ENCODE measurements around the gene SLC12A1.

Gene SLC12A1

DNA sequence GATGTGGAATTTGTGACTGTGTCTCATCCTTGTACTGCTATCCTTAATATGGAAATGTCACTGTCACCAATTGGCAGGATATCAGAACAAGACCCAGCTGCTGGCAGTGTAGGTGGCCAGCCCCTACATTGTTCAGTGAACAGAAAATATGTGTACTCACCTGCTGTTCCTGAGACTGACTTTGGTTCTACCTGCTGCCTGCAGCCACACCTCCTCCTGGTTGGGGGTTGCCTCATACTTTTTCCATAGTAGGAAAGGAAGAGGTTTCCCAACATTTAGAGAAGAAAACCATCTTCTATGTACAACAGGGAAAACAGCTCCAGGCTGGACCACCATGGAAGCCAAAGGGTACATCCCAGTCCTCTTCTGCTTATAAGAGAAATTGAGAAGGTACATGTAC is 35.9 kb downstream of the SLC12A1 start:
- no peak for DNase-seq (ENCODE audit: low read depth in 2 of 3, low spot score in 2 of 3)

DNA sequence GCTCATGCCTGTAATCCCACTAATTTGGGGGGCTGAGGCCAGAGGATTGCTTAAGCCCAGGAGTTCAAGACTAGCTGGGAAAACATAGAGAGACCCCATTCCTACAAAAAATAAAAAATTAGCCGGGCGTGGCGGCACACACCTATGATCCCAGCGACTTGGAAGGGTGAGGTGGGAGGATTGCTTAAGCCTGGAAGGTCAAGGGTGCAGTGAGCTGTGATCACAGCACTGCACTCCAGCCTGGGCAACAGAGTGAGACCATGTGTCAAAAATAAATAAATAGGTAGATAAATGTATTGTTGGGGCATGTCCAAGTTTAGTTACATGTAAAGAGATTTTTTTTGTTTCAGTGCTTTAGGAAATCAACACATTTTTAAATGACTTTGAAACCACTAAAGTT is 36.4 kb downstream of the SLC12A1 start:
- DNase-seq (ENCODE audit: low read depth in 2 of 3, low spot score in 2 of 3): no peak

DNA sequence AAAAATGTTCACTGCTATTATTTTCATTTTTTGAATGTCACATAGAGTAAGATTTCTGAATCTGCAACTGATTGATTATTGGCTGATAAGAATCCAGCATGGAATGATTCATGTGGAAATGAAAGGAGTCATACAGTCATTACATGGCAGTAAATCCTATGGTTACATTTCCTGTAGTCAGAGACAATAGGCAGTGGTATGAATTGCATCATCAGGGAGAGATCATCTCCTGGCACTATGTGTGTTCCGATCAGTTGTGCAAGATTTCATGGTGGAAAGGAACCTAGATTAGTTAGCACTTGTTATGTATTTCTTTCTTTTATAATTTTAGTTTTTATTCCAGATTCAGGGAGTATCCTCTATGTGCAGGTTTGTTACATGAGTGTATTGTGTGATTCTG is 38.8 kb downstream of the SLC12A1 start:
- no peak for DNase-seq (ENCODE audit: low read depth in 2 of 3, low spot score in 2 of 3)

DNA sequence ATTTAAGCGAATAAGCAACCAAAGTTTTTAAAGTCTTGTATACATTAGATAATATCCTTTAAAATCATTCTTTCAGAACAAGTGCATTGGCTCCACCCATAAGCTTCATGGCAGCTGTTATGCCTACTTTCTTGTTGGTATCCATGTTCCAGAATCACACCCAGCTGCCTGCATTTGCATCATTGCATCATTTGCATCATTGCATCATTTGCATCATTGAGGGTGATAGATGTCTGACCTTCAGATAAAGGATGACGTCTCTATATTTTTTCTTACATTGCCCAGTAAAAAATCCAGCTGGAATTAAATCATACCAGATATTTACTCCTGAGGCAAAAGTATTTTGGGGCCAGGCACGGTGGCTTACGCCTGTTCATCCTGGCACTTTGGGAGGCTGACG is 42.3 kb downstream of the SLC12A1 start:
- DNase-seq (ENCODE audit: low read depth in 2 of 3, low spot score in 2 of 3): no peak

DNA sequence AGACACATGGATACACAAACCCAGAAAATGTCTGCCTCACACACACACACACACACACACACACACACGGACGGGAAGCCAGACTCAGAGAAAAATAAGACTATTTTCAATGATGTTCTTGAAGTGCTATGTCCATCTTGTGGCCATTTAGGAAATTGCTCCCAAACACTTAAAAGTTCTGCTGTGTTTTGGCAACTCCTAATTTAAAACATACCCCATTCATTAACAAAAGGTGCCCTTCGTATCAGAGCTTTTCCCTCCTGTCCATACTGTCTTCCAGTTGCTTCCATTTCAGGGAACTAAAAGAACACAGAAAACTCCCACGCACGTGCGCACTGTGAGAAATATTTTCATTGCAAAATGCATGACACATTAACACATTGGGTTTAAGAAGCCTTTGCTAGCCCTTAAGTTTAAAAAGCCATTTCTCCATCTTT is 44.6 kb downstream of the SLC12A1 start:
- no peak for DNase-seq (ENCODE audit: low read depth in 2 of 3, low spot score in 2 of 3)

DNA sequence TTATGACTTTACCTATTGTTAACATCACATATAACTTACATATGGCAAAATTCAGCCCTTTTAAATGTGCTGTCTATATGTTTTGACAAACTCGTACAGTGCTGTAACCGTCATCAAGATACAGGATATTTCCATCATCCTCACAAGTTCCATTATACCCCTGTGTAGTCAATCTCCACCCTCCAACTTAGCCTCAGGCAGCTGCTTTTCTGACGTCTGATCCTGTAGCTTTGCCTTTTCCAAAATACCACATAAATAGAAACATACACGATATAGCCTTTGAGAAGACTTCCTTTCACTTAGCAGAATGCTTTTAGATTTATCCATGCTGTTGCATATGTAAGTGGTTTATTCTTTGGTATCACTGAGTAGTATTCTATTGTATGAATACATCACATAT is 47.1 kb downstream of the SLC12A1 start:
- no peak for DNase-seq (ENCODE audit: low read depth in 2 of 3, low spot score in 2 of 3)

DNA sequence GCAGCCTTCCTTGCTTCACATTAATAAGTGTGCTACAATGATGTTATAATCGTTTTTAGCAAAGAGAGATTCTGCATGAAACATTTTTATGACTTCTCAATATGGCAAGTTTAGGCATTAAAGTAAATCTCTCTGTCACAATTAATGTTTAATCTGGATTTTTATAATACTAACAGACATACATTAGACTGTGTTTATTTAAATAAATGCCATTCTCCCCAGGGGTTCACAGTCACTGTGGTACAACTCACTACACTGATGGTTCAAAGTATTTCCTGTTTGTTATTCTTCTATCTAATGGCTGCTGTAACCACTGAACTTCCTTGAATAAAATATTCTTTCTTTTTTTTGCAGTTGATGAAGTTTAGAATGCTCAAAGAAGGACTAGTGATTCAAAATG is 59.0 kb downstream of the SLC12A1 start:
- no peak for DNase-seq (ENCODE audit: low read depth in 2 of 3, low spot score in 2 of 3)

DNA sequence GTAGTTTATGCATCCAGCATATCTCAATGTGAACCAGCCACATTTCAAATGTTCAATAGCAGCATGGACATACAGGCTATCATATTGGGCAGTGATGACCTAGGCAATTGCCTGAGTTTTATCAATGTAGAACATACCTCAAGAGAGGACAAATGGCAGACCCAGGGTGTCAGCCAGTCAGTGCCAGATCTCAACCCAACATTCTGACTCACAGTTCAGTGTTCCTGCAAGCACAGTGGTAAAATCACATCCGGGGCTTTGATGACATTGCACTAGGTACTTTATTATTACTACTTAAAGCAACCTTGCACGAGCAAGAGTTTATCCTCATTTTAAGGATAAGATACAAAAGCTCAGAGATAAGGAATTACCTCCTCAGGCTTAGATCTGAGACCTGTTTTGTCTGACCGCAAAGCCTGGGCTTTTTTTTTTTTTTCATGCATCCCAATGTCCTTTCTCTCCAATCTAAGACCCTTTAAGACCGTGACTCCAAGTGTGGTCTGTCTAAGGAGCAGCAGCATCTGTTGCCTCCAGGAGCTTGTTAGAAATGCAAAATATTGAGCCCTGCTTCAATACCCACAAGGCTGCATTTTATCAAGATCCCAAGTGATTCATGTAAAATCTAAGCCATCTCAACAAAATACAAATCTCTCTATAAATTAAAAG is 60.1 kb downstream of the SLC12A1 start:
- DNase-seq (ENCODE audit: low read depth in 2 of 3, low spot score in 2 of 3): no peak

DNA sequence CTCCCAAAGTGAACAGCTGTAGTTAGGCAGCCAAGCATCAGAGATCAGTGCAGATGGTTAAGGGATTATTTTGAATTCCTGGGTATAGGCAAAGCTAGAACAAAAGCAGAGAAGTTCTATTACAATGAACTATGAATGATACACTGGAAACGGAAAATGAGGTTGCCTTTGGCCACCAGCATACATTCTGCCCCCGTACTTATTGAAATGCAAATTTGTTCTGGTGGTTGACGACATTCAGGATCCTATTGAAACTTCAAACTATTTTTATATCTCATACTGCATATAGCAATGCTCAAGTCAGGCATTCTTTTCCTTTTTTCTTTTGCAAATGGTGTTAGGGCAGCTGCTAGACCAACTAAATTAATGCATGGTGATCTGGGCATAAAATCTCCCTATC is 61.7 kb downstream of the SLC12A1 start:
- no peak for DNase-seq (ENCODE audit: low read depth in 2 of 3, low spot score in 2 of 3)

DNA sequence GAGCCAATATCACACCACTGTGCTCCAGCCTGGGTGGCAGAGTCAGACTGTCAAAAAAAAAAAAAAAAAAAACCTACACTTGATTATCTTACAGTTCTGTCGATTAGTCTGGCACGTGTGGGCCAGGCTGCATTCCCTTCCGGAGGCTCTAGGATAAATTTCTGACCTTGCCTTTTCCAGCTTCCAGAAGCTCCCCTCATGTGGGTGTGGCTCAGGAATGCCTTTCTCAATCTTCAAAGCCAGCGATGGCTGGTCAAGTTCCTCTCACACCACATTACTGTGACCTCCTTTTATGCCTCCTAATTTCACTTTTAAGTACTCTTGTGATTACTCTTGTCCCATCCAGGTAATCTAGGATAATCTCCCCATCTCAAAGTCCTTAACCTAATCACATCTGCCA is 66.9 kb downstream of the SLC12A1 start:
- DNase-seq (ENCODE audit: low read depth in 2 of 3, low spot score in 2 of 3): no peak

DNA sequence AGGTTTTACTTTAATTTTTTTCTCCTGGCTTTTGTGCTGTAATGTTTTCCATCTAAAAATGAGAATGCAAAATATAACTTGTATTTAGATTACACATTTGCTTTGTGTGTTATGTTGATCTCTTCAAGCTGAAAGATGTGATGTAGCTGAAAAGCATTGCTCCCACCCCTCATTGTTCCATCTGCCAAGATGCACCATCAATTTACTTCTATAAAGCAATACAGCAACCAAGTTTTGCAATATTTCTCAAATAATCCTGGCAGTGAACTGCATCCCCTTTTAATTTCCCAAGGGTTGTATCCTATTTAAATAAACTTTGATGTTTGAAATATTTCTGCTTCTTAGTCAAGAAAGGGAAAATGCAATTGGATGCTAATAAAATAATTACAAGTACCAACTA is 72.6 kb downstream of the SLC12A1 start:
- DNase-seq (ENCODE audit: low read depth in 2 of 3, low spot score in 2 of 3): no peak

DNA sequence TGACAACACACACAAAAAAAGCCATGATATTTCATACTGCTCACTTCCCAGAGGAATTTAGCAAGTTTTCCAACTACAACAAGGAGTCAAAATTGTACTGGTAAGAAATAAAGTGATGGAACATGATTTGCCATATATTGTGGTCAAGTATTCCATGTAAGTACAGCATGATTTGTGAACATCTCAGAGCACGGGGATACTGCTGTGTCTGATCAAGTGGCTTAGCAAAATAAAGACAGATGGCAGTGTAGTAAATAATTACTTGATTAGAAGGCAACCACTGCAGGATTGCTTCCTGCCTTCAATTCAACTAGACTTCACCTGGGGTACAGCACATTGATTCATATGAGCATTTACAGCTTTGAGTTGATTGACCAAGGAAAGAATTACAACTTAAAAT is 73.5 kb downstream of the SLC12A1 start:
- no peak for DNase-seq (ENCODE audit: low read depth in 2 of 3, low spot score in 2 of 3)

DNA sequence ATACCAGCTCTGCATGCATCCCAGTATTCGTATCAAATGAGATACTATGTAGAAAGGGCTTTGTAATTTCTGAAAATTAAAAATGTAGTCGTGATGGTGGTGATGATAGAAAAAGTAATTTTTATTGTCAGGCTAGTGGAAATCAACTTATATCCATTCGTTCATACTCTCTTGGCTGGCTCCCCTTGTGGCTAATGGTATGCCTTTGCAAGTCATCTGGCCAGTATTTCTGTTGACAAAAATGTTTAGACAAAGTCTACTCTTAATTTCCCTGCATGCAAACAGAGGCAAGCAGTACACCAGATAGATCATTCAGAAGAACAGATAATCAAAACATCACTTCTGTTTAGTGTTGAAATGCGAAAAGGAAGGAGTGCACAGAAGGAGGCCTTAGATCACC is 75.6 kb downstream of the SLC12A1 start:
- DNase-seq (ENCODE audit: low read depth in 2 of 3, low spot score in 2 of 3): no peak

DNA sequence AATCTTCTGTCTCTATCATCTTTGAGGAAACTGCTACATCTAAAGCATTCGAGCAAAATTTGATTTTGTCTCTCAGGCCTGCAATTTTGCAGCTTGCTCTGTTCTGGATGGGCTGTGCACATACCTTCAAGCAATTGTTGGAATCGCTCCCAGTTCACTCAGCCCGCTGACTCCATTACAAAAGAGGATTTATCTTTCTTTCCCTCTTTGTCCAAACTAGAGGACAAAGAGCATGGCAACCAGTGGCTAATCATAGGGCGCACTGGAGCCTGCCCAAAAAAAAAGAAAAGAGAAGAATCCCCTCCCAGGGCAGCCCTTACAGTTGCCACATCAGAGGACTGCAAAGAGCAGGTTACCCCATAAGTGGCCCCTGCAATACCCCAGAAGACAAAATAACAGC is 76.1 kb downstream of the SLC12A1 start:
- no peak for DNase-seq (ENCODE audit: low read depth in 2 of 3, low spot score in 2 of 3)

DNA sequence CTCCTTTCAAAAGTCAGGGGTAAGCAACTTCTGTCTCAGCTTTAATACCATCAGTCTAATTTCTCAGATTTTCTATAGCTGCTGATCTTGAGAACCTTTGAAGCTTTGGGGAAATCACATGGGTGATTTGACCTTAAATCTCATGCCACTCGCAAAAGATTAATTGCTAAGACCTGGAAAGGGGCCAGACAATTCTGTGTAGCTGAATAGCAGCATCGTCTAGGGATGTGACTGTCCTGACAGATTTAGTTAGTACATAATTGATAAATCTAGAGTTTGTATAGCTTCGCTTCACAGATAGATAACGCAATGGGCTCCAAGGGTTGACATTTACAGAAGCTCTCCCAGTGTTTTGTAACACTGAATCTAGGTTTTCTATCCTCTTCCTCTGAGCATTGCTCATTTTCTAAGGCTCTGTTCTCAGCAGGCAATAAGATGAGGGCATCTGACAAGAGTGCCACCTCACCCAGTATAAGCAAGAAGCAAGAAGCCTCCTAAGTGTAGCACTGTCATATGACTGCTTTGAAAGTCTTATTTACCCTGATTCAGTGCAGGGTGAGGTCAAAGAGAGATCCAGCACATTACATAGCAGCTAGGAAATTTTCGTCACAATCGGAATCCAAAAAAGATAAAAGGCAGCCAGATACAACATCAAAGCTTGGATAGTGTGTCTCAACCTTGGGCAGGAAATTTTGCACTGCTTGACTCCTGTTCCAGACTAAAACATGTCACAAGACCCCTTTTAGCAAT is 77.5 kb downstream of the SLC12A1 start:
- DNase-seq (ENCODE audit: low read depth in 2 of 3, low spot score in 2 of 3): no peak

DNA sequence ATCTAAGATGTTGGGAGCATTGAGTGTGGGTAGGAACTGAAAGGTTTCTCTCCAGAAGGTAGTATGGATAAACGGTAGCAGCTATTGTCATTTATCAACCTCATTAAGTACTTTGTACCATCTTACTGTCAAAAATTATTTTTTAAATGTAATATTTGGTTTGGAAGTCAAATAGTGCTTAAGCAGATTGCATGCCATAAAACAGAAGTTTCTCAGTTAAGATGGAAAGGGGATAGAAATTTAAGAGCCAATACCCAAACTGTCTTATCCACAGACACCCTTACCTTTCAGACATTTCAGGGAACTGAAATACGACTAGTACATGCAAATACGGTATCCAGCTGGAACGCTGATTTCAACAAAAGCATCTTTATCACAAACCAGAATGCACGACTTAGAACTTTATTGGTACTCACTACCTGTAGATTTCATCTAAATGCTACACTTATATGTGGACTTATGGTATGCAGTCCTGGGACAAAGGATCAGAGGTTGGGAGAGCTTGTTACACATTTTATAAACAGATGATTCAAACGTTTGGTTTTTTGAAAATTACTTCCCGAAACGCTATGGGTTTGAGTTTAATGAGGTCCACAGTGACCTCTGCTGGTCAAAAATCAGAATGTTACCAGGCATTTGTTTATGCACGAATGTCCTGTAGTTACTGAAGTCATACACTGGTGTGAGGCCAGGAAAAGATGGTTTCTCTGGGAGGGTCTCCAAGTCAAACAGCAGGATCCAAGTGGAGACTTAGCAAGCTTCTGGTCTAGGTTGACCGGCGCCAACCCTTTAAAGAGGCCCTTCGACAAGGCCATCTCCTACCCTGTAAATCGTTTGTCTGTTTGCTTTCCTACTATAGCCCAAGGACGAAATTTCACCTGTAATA is 79.5 kb downstream of the SLC12A1 start:
- DNase-seq (ENCODE audit: low read depth in 2 of 3, low spot score in 2 of 3): no peak

DNA sequence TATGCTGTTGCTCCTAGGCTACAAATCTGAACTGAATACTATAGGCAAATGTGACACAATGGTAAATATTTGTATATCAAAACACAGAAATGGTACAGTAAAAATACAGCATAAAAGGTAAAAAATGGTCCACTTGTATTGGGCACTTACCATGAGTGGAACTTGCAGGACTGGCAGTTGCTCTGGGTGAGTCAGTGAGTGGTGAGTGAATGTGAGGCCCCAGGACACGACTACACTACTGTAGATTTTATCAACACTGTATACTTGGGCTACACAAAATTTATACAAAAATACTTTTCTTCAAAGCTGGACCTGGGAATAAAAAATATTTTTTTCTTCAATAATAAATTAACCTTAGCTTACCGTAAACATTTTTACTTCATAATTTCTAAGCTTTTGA is 83.5 kb downstream of the SLC12A1 start:
- no peak for DNase-seq (ENCODE audit: low read depth in 2 of 3, low spot score in 2 of 3)

DNA sequence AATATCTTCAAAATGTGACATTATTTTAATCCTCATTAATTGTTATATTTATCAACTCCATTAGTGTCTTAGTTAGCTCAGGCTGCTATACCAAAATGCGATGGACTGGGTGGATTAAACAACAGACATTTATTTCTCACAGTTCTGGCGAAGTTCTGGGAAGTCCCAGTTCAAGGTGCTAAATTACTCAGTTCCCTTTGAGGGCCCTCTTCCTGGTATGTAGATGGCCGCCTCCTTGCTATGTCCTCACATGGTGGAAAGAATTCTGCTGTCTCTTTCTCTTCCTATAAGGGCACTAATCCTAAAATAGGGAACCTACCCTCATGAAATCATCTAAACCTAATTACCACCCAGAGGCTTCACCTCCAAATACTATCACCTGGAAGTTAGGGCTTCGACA is 86.4 kb downstream of the SLC12A1 start:
- DNase-seq (ENCODE audit: low read depth in 2 of 3, low spot score in 2 of 3): no peak

DNA sequence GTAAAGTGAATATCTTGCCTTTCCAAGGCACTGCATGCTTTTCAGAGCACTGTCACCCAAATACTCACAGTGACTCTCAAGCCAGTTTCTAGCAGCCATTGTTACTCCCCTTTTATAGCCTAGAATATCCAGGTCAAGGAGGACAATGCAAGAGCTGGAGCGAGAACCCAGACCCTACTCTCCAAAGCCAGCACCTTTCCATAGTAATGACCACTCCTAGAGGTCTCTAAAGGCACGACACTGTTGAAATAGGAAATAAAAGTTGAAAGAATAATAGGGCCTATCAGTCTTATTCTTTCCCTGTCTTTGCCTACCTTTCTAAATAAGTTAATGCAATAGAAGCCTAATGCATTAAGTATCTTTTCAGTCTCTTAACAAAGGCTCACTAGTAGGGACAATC is 91.6 kb downstream of the SLC12A1 start:
- no peak for DNase-seq (ENCODE audit: low read depth in 2 of 3, low spot score in 2 of 3)

DNA sequence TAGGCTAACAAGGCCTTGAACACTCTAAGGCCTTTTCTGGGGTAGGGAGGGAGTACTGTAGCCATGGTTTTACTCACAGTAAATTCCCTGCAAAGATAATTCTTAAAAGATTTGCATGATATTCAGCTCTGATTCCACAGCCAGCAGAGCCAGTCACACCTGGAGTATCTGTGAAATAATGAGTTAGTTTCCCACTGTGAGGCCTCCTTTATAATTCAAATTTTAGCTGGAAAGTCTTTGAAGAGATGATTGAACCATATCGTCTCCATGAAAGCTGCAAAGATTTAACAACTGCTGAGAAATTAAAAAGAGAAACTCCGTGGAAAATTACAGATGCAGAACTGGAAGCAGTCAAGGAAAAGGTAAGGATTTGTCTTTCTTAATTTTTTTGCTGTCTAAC is 92.8 kb downstream of the SLC12A1 start:
- no peak for DNase-seq (ENCODE audit: low read depth in 2 of 3, low spot score in 2 of 3)

DNA sequence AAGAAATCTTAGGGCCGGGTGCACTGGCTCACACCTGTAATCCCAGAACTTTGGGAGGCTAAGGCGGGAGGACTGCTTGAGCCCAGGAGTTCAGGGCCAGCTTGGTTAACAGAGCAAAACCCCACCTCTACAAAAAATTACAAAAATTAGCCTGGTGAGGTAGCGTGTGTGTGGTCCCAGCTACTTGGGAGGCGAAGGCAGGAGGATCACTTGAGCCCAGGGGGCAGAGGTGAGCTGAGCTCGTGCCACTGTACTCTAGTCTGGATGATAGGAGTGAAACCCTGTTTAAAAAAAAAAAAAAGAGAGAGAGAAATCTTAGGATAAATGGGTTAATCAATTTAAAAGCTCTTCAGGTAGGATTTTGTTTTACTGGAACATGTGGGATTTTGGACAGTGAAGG is 93.9 kb downstream of the SLC12A1 start:
- DNase-seq (ENCODE audit: low read depth in 2 of 3, low spot score in 2 of 3): no peak

DNA sequence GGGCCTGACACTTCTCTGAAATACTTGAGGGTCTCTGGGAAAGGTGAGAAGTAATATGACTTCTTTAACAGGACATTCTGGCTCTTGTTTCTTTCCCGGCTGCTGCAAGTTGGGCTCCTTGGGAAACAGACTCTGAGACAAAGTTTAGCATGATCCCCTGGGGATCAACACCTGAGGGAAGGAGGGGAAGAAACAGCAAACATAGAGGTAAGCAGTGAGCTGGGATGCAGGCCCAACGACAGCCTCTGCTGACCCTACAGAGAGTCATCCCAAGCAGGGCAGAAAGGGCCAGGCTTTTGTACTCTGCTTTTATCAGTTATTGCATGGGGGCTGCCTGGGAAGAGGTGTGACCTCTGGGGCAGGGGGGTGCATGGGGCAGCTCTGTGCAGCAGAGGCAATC is 98.3 kb downstream of the SLC12A1 start:
- DNase-seq (ENCODE audit: low read depth in 2 of 3, low spot score in 2 of 3): no peak
